Fibroblast of lung (primary cell): ENCODE results near the gene GOLGA6L2. TPM values are rescaled to one million over a fixed set of nuclear protein-coding genes. Genes with fewer than 3 reads are reported as not detected.

Experiments used
- DNase-seq, 2 donors: peaks; one replicate each; pipeline versions ENCODE4 v3.0.0 to v3.0.0-alpha.2; 2010; ENCODE audit warnings: low read depth in 2 of 2
- H2AFZ ChIP-seq: 2 replicates; pipeline ENCODE4 v1.5.1; 2012; ENCODE audit warnings: low read length, control low read depth, inconsistent platforms
- H3K27ac ChIP-seq: 2 replicates; pipeline ENCODE4 v1.5.1; 2011; ENCODE audit warnings: low read length, control low read depth; ENCODE audit not compliant: insufficient read depth
- H3K27me3 ChIP-seq: 2 replicates; pipeline ENCODE4 v1.5.1; 2011; ENCODE audit warnings: mild to moderate bottlenecking, low read length; ENCODE audit not compliant: control insufficient read depth, insufficient read depth
- H3K36me3 ChIP-seq: 2 replicates; pipeline ENCODE4 v1.5.1; 2011; ENCODE audit warnings: low read length; ENCODE audit not compliant: control insufficient read depth, insufficient read depth
- H3K4me1 ChIP-seq: 2 replicates; pipeline ENCODE4 v1.5.1; 2011; ENCODE audit warnings: low read length; ENCODE audit not compliant: control insufficient read depth, insufficient read depth; ENCODE audit errors: extremely low read depth
- H3K4me2 ChIP-seq: 2 replicates; pipeline ENCODE4 v1.5.1; 2011; ENCODE audit warnings: low read length, control low read depth; ENCODE audit not compliant: insufficient read depth; ENCODE audit errors: extremely low read depth
- H3K4me3 ChIP-seq, 4 experiments: fragments of 200-600 bp in 1 of 4; sonication (generic) in 1 of 4; replicated peaks in 1 of 4; 2 replicates each; pipeline ENCODE4 v1.5.1; 2011 to 2016; ENCODE audit warnings: low read length in 4 of 4, low read depth in 3 of 4, mild to moderate bottlenecking in 3 of 4, control low read depth in 2 of 4, inconsistent platforms in 1 of 4, mixed read lengths in 1 of 4; ENCODE audit not compliant: insufficient read depth in 1 of 4; ENCODE audit errors: control extremely low read depth in 1 of 4
- H3K79me2 ChIP-seq: 2 replicates; pipeline ENCODE4 v1.5.1; 2012; ENCODE audit warnings: mild to moderate bottlenecking, low read length, inconsistent platforms; ENCODE audit not compliant: control insufficient read depth, insufficient read depth
- H3K9ac ChIP-seq: 2 replicates; pipeline ENCODE4 v1.5.1; 2011; ENCODE audit warnings: mild to moderate bottlenecking, low read length, control low read depth; ENCODE audit not compliant: insufficient read depth
- H3K9me3 ChIP-seq: 2 replicates; pipeline ENCODE4 v1.5.1; 2012; ENCODE audit warnings: low read depth, low read length; ENCODE audit not compliant: control insufficient read depth, insufficient read depth
- H4K20me1 ChIP-seq: 2 replicates; pipeline ENCODE4 v1.5.1; 2011; ENCODE audit warnings: low read length; ENCODE audit not compliant: control insufficient read depth, insufficient read depth; ENCODE audit errors: extremely low read depth
- CTCF ChIP-seq, 2 donors: IDR thresholded peaks in 1 of 2; conservative IDR thresholded peaks in 1 of 2; 1 replicate in 1 of 2; 2 replicates in 1 of 2; pipeline ENCODE4 v1.5.1; 2011 to 2012; ENCODE audit warnings: low read length in 2 of 2, control low read depth in 1 of 2, inconsistent platforms in 1 of 2, low read depth in 1 of 2, mild to moderate bottlenecking in 1 of 2
- EZH2 ChIP-seq: IDR thresholded peaks from 2 replicates; pipeline ENCODE4 v1.5.1; 2012; ENCODE audit warnings: low read length, control low read depth, mild to moderate bottlenecking; ENCODE audit errors: missing control alignments
- polyA plus RNA-seq, 2 donors: library from polyadenylated mRNA; depleted of rRNA in 1 of 2; stranded (reverse) in 1 of 2; unstranded in 1 of 2; fragments of >200 nt; gene quantifications; 2 replicates each; pipeline ENCODE4 v1.2.1, GENCODE V29; 2011 to 2012; ENCODE audit warnings: missing spikeins in 1 of 2
- total RNA-seq: library from RNA; depleted of rRNA; stranded (reverse); fragments of >200 nt; gene quantifications from 2 replicates; pipeline ENCODE4 v1.2.1, GENCODE V29; 2014

Gene GOLGA6L2
- total and polyA plus RNA-seq, 2 donors (not counting 1 experiment from before 2014, with no cell fraction given) = not detected

- Histone ChIP-seq H3K4me2 (no peak overlapping the region), H3K27ac (no peak overlapping the region), H3K36me3 (no peaks in the 10 kb centered on the region), H3K9me3 (no peaks in the 10 kb centered on the region), H3K79me2 (no peaks in the 10 kb centered on the region), H3K4me3 (no peak overlapping the region), H3K9ac (no peak overlapping the region), H2AFZ (no peak overlapping the region), H4K20me1 (no peaks in the 10 kb centered on the region), H3K27me3 (no peaks in the 10 kb centered on the region), H3K4me1 (no peaks in the 10 kb centered on the region)
- TF ChIP-seq EZH2 = no peak
- TF ChIP-seq CTCF (conservative IDR thresholded peaks at IDR 0.05 in 1 of 2, IDR thresholded peaks at IDR 0.05 in 1 of 2; ENCODE audit: low read depth in 1 of 2, low read length in 2 of 2) = no peak
- DNase-seq = peak in 1 of 2 donors; percentile 6
Measured at GRCh38 chr15:23422946-23423708, 23.9 kb downstream of the GOLGA6L2 start.

- Histone ChIP-seq H3K4me3 (no peak overlapping the region), H3K36me3 (no peaks in the 10 kb centered on the region), H3K9me3 (no peaks in the 10 kb centered on the region), H3K4me1 (no peaks in the 10 kb centered on the region), H3K4me2 (no peak overlapping the region), H2AFZ (no peak overlapping the region), H4K20me1 (no peaks in the 10 kb centered on the region), H3K9ac (no peak overlapping the region), H3K27me3 (no peaks in the 10 kb centered on the region), H3K27ac (no peak overlapping the region), H3K79me2 (no peaks in the 10 kb centered on the region)
- peak in 1 of 2 donors; percentile 4 for DNase-seq
- no peak for TF ChIP-seq CTCF (conservative IDR thresholded peaks at IDR 0.05 in 1 of 2, IDR thresholded peaks at IDR 0.05 in 1 of 2; ENCODE audit: low read depth in 1 of 2, low read length in 2 of 2)
- no peak for TF ChIP-seq EZH2
Measured at GRCh38 chr15:23422099-23422945, 24.7 kb downstream of the GOLGA6L2 start.

GRCh38 chr15:23420806-23421575, 26.1 kb downstream of the GOLGA6L2 start:
- Histone ChIP-seq H3K4me1 (no peaks in the 10 kb centered on the region), H3K9ac (no peak overlapping the region), H3K9me3 (no peaks in the 10 kb centered on the region), H3K4me3 (no peak overlapping the region), H3K79me2 (no peaks in the 10 kb centered on the region), H4K20me1 (no peaks in the 10 kb centered on the region), H2AFZ (no peak overlapping the region), H3K36me3 (no peaks in the 10 kb centered on the region), H3K27me3 (no peaks in the 10 kb centered on the region), H3K27ac (no peak overlapping the region), H3K4me2 (no peak overlapping the region)
- DNase-seq = peak in 1 of 2 donors; percentile 9
- TF ChIP-seq CTCF (conservative IDR thresholded peaks at IDR 0.05 in 1 of 2, IDR thresholded peaks at IDR 0.05 in 1 of 2; ENCODE audit: low read depth in 1 of 2, low read length in 2 of 2) (no peak), EZH2 (no peak)
